ENCODE results near the gene GPC6.

Gene GPC6

DNA sequence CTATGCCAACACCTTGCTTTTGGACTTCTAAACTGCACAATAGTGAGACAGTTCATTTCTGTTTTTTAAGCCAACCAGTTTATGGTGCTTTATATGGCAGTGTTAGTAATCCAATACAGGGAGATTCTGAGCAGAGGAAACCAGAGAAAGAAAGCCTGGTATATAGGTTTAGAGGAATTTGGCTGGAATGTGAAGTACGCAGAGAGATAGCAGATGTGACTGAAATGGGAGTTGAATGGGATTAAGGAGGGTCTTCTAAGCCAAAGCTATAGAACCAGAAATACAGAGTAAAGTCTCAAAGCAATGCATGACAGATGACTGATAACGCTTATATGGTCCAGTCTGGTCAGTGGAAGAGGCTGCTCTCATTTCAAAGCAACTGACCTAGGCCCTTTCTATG is 453.7 kb downstream of the GPC6 start:
- Histone ChIP-seq H3K36me3 (ENCODE audit: insufficient read depth) (no peaks in the 10 kb centered on the region), H3K27ac (no peak overlapping the region)
- TF ChIP-seq, protein P1, sequence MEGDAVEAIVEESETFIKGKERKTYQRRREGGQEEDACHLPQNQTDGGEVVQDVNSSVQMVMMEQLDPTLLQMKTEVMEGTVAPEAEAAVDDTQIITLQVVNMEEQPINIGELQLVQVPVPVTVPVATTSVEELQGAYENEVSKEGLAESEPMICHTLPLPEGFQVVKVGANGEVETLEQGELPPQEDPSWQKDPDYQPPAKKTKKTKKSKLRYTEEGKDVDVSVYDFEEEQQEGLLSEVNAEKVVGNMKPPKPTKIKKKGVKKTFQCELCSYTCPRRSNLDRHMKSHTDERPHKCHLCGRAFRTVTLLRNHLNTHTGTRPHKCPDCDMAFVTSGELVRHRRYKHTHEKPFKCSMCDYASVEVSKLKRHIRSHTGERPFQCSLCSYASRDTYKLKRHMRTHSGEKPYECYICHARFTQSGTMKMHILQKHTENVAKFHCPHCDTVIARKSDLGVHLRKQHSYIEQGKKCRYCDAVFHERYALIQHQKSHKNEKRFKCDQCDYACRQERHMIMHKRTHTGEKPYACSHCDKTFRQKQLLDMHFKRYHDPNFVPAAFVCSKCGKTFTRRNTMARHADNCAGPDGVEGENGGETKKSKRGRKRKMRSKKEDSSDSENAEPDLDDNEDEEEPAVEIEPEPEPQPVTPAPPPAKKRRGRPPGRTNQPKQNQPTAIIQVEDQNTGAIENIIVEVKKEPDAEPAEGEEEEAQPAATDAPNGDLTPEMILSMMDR (conservative IDR thresholded peaks at IDR 0.05; ENCODE audit: low read depth, low read length), result no peak

DNA sequence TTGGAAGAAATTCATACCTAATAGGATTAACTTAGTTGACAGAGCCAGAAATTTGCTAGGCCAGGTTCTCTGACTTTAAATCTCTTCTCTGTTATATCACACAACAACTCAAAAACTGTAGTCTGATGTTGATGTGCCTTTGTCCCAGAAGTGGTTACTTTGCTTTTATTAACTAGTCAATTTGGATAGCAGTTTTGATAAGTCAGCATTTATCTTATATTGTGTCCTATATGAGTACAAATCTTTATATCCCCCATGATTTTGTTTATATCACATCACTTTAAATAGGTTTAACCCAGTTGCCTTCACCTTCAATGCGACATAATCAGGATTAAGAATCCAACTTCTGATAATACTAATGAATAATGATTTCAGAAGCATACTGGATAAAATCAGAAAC is 459.3 kb downstream of the GPC6 start:
- Histone ChIP-seq H4K20me1 (ENCODE audit: insufficient read depth) (no peaks in the 10 kb centered on the region), H3K9ac (no peak overlapping the region), H2AFZ (ENCODE audit: low read depth) (no peak overlapping the region), H3K27me3 (ENCODE audit: insufficient read depth, low read depth) (no peaks in the 10 kb centered on the region), H3K4me3 (IDR thresholded peaks at IDR 0.05; ENCODE audit: insufficient read depth, low read depth, low read length) (no peak overlapping the region), H3K27ac (no peak overlapping the region), H3K4me2 (no peak overlapping the region), H3K4me1 (ENCODE audit: low read depth, poor library complexity, severe bottlenecking) (peaks cover 5% of the 10 kb centered on the region), H3K79me2 (ENCODE audit: insufficient read depth, low read depth) (no peaks in the 10 kb centered on the region), H3K36me3 (ENCODE audit: insufficient read depth) (no peaks in the 10 kb centered on the region)
- TF ChIP-seq, protein P1 (conservative IDR thresholded peaks at IDR 0.05; ENCODE audit: low read depth, low read length), result no peak

More for the DNA sequence above, 453.7 kb downstream of the GPC6 start:
- H3K9ac ChIP-seq, result no peak overlapping the region
- H3K27me3 ChIP-seq (ENCODE audit: insufficient read depth, low read depth), result no peaks in the 10 kb centered on the region
- no peak overlapping the region for H2AFZ ChIP-seq (ENCODE audit: low read depth)
- H3K4me1 ChIP-seq (ENCODE audit: low read depth, poor library complexity, severe bottlenecking), result no peaks in the 10 kb centered on the region
- no peaks in the 10 kb centered on the region for H4K20me1 ChIP-seq (ENCODE audit: insufficient read depth)
- no peaks in the 10 kb centered on the region for H3K79me2 ChIP-seq (ENCODE audit: insufficient read depth, low read depth)
- H3K4me2 ChIP-seq, result no peak overlapping the region
- no peak overlapping the region for H3K4me3 ChIP-seq (IDR thresholded peaks at IDR 0.05; ENCODE audit: insufficient read depth, low read depth, low read length)

DNA sequence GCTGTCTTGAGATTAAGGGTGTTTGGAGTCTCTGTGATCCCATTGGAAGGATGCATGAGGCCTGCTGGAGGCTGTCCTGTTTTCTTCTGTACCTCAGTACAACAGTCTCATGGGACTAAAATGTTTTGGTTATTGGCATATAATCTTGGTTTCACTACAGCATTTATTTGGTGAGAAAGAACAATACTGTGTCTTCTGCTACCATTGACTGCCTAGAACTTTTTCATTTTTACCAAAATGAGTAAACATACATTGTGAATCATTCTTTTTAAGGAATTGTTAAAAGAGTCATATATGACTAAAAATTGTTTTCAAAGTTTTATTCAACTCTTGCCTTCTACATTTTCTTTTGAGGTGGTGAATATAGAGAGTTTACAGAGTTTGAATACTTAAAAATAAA is 459.8 kb downstream of the GPC6 start:
- no peaks in the 10 kb centered on the region for H3K79me2 ChIP-seq (ENCODE audit: insufficient read depth, low read depth)
- H3K27me3 ChIP-seq (ENCODE audit: insufficient read depth, low read depth), result no peaks in the 10 kb centered on the region
- H2AFZ ChIP-seq (ENCODE audit: low read depth), result no peak overlapping the region
- TF ChIP-seq, protein P1 (conservative IDR thresholded peaks at IDR 0.05; ENCODE audit: low read depth, low read length), result no peak
- no peak overlapping the region for H3K9ac ChIP-seq
- H3K27ac ChIP-seq, result no peak overlapping the region
- H4K20me1 ChIP-seq (ENCODE audit: insufficient read depth), result no peaks in the 10 kb centered on the region
- H3K4me2 ChIP-seq, result no peak overlapping the region
- peaks cover 5% of the 10 kb centered on the region for H3K4me1 ChIP-seq (ENCODE audit: low read depth, poor library complexity, severe bottlenecking)
- H3K4me3 ChIP-seq (IDR thresholded peaks at IDR 0.05; ENCODE audit: insufficient read depth, low read depth, low read length), result no peak overlapping the region
- no peaks in the 10 kb centered on the region for H3K36me3 ChIP-seq (ENCODE audit: insufficient read depth)

DNA sequence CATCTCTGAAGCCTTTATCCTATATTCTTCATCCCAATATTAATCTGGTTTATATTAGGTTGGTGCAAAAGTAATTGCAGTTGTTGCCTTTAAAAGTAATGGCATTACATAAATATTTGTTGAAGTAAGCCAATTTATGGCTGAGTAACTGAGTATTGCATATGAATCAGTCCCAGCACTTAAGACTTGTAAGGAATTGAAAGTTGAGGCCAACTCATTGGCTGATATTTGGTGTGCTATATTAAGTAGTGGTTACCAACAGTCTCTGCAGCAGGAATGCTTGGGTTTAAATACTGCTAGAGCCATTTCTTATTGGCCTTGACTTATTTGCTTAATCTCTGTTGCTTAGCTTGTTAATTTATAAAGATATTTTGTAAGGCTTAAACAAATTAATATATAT is 460.7 kb downstream of the GPC6 start:
- Histone ChIP-seq H3K79me2 (ENCODE audit: insufficient read depth, low read depth) (no peaks in the 10 kb centered on the region), H3K4me1 (ENCODE audit: low read depth, poor library complexity, severe bottlenecking) (peaks cover 5% of the 10 kb centered on the region), H4K20me1 (ENCODE audit: insufficient read depth) (no peaks in the 10 kb centered on the region), H3K4me2 (no peak overlapping the region), H2AFZ (ENCODE audit: low read depth) (no peak overlapping the region), H3K9ac (no peak overlapping the region), H3K36me3 (ENCODE audit: insufficient read depth) (no peaks in the 10 kb centered on the region), H3K27ac (no peak overlapping the region), H3K4me3 (IDR thresholded peaks at IDR 0.05; ENCODE audit: insufficient read depth, low read depth, low read length) (no peak overlapping the region), H3K27me3 (ENCODE audit: insufficient read depth, low read depth) (no peaks in the 10 kb centered on the region)
- TF ChIP-seq, protein P1 (conservative IDR thresholded peaks at IDR 0.05; ENCODE audit: low read depth, low read length), result no peak
